HepG2 (cell line): ENCODE data around the gene CCDC91. TPM values are rescaled to one million over a fixed set of nuclear protein-coding genes. Genes with fewer than 3 reads are reported as not detected.

ENCODE experiments used
- CHCHD3 ChIP-seq: sonication (generic); formaldehyde crosslinking; IDR thresholded peaks from 2 replicates; pipeline ENCODE4 v1.8.0; 2022; ENCODE audit warnings: mild to moderate bottlenecking, missing genetic modification reagents, moderate library complexity
- ELF4 ChIP-seq: sonication (generic); formaldehyde crosslinking; IDR thresholded peaks from 2 replicates; pipeline ENCODE4 v1.5.0; 2020; ENCODE audit warnings: missing genetic modification reagents, mild to moderate bottlenecking, moderate library complexity, borderline replicate concordance
- HDAC1 ChIP-seq: sonication (generic); formaldehyde crosslinking; IDR thresholded peaks from 2 replicates; pipeline ENCODE4 v1.5.1; 2020; ENCODE audit warnings: mild to moderate bottlenecking, missing genetic modification reagents
- NBN ChIP-seq: fragments of 450-650 bp; conservative IDR thresholded peaks from 2 replicates; pipeline ENCODE4 v1.6.1; 2017
- NCOA2 ChIP-seq: sonication (generic); formaldehyde crosslinking; IDR thresholded peaks from 2 replicates; pipeline ENCODE4 v1.8.0; 2022; ENCODE audit warnings: inconsistent platforms
- PHF5A ChIP-seq: IDR thresholded peaks from one replicate; pipeline ENCODE4 v1.6.1; 2018; ENCODE audit warnings: low read depth, missing genetic modification reagents; ENCODE audit not compliant: unreplicated experiment
- POGZ ChIP-seq: sonication (generic); formaldehyde crosslinking; IDR thresholded peaks from 2 replicates; pipeline ENCODE4 v1.4.0; 2020; ENCODE audit warnings: mild to moderate bottlenecking, missing genetic modification reagents
- PPARG ChIP-seq: conservative IDR thresholded peaks from 2 replicates; pipeline ENCODE4 v1.6.1; 2016; ENCODE audit warnings: missing biosample characterization, missing genetic modification reagents
- SALL1 ChIP-seq: sonication (generic); formaldehyde crosslinking; IDR thresholded peaks from 2 replicates; pipeline ENCODE4 v1.8.0; 2022; ENCODE audit warnings: mild to moderate bottlenecking, missing genetic modification reagents
- SMARCE1 ChIP-seq: fragments of 450-650 bp; IDR thresholded peaks from 2 replicates; pipeline ENCODE4 v1.6.1; 2017; ENCODE audit warnings: borderline replicate concordance
- SOX6 ChIP-seq, 2 experiments: fragments of 450-650 bp in 1 of 2; sonication (generic) in 1 of 2; formaldehyde crosslinking in 1 of 2; IDR thresholded peaks; 2 replicates each; pipeline versions ENCODE4 v1.4.0 to v1.6.1; 2017 to 2020; ENCODE audit warnings: antibody characterized with exemption in 1 of 2, mild to moderate bottlenecking in 1 of 2, missing genetic modification reagents in 1 of 2
- ZNF225 ChIP-seq: sonication (generic); formaldehyde crosslinking; IDR thresholded peaks from 2 replicates; pipeline ENCODE4 v1.4.0; 2020; ENCODE audit warnings: mild to moderate bottlenecking, missing genetic modification reagents
- ZNF251 ChIP-seq: sonication (generic); formaldehyde crosslinking; IDR thresholded peaks from 2 replicates; pipeline ENCODE4 v1.9.0; 2021; ENCODE audit warnings: mild to moderate bottlenecking, missing genetic modification reagents
- ZNF264 ChIP-seq: sonication (generic); formaldehyde crosslinking; IDR thresholded peaks from 2 replicates; pipeline ENCODE4 v1.4.0; 2020; ENCODE audit warnings: missing genetic modification reagents
- ZNF30 ChIP-seq: sonication (generic); formaldehyde crosslinking; IDR thresholded peaks from 2 replicates; pipeline ENCODE4 v1.5.0; 2020; ENCODE audit warnings: mild to moderate bottlenecking, missing genetic modification reagents
- ZNF501 ChIP-seq: sonication (generic); formaldehyde crosslinking; IDR thresholded peaks from 2 replicates; pipeline ENCODE4 v1.5.1; 2020; ENCODE audit warnings: mild to moderate bottlenecking, moderate library complexity, missing genetic modification reagents
- polyA plus RNA-seq, 8 experiments: library from polyadenylated mRNA; depleted of rRNA in 3 of 8; stranded (reverse) in 7 of 8; unstranded in 1 of 8; fragments of >200 nt; fragmentation: Illumina TruSeq in 4 of 8; extraction: Trizol in 4 of 8; gene quantifications; 2 replicates each; pipeline versions ENCODE4 v1.2.1 to v1.2.3, GENCODE V29; 2011 to 2016; ENCODE audit warnings: low read depth in 4 of 8, missing spikeins in 1 of 8, mixed read lengths in 1 of 8; ENCODE audit not compliant: insufficient read depth in 1 of 8
- total RNA-seq, 5 experiments: library from RNA; depleted of rRNA; stranded (reverse); fragments of >200 nt; fragmentation: Illumina TruSeq; extraction: Trizol; gene quantifications; 2 replicates each; pipeline ENCODE4 v1.2.3, GENCODE V29; 2016; ENCODE audit warnings: low read depth in 1 of 5
- TF ChIP-seq, protein P1 (sequence below): sonication (generic); formaldehyde crosslinking; IDR thresholded peaks from 2 replicates; pipeline ENCODE4 v1.4.0; 2020; ENCODE audit warnings: missing genetic modification reagents
- TF ChIP-seq, protein P2 (sequence below): sonication (generic); formaldehyde crosslinking; IDR thresholded peaks from 2 replicates; pipeline ENCODE4 v1.9.0; 2022; ENCODE audit warnings: low read depth, missing genetic modification reagents
- TF ChIP-seq, protein P3 (sequence below): sonication (generic); formaldehyde crosslinking; IDR thresholded peaks from 2 replicates; pipeline ENCODE4 v1.8.1; 2023; ENCODE audit warnings: mild to moderate bottlenecking, missing genetic modification reagents
- TF ChIP-seq, protein P4 (sequence below): sonication (generic); formaldehyde crosslinking; IDR thresholded peaks from 2 replicates; pipeline ENCODE4 v1.5.1; 2020; ENCODE audit warnings: mild to moderate bottlenecking, moderate library complexity, missing genetic modification reagents
- TF ChIP-seq, protein P5 (sequence below): sonication (generic); formaldehyde crosslinking; IDR thresholded peaks from 2 replicates; pipeline ENCODE4 v1.4.0; 2020; ENCODE audit warnings: missing genetic modification reagents

Gene CCDC91
- total and polyA plus RNA-seq, 2 of the 13 experiments (the other 11 are each of a cell fraction or from before 2014, with no cell fraction given) = 9.8 to 15.8 TPM

DNA sequence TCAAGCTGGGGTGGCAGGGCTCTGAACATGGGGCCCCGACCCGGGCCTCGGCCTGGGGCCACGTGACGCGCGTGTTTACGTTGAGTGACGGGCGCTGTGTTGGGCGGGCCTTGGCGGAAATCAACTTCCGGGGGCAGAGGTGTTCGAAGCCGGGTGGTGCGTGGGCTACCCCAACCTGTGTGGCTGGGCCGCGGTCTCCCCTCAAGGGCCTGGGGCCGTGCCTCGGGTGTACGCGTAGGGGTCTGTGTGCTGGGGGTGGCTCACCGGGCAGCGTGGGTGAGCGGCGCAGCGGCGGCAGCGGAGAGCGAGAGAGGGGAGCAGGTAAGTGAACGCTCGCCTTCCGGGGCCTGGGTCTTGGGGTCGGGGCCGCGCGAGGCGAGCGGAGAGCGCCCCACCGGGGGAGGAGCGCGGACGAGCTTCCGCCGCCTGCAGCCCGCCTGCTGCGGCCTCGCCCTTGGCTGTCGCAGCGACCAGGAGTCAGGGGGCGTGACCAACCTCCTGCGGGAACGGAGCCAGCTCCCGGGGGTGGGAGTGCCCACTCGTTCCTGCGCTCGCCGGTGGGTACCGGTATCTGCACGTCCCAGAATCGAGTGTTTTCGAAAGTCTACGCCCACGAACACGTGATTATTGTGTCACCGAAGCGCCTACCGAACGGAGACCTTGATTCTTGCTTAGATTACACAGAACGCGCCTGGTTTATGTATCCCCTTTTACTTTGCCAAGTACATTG, at the start of gene CCDC91 (continued):
- TF ChIP-seq ZNF264 (CRISPR knock-in tag) = 0 out of 2 replicates have a peak, but pooled peaks have one; percentile 7
- TF ChIP-seq, protein P1, sequence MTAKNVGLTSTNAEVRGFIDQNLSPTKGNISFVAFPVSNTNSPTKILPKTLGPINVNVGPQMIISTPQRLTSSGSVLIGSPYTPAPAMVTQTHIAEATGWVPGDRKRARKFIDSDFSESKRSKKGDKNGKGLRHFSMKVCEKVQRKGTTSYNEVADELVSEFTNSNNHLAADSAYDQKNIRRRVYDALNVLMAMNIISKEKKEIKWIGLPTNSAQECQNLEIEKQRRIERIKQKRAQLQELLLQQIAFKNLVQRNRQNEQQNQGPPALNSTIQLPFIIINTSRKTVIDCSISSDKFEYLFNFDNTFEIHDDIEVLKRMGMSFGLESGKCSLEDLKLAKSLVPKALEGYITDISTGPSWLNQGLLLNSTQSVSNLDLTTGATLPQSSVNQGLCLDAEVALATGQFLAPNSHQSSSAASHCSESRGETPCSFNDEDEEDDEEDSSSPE = peak; percentile 69
- TF ChIP-seq POGZ (CRISPR knock-in tag) = peak; percentile 94
- TF ChIP-seq, protein P2, sequence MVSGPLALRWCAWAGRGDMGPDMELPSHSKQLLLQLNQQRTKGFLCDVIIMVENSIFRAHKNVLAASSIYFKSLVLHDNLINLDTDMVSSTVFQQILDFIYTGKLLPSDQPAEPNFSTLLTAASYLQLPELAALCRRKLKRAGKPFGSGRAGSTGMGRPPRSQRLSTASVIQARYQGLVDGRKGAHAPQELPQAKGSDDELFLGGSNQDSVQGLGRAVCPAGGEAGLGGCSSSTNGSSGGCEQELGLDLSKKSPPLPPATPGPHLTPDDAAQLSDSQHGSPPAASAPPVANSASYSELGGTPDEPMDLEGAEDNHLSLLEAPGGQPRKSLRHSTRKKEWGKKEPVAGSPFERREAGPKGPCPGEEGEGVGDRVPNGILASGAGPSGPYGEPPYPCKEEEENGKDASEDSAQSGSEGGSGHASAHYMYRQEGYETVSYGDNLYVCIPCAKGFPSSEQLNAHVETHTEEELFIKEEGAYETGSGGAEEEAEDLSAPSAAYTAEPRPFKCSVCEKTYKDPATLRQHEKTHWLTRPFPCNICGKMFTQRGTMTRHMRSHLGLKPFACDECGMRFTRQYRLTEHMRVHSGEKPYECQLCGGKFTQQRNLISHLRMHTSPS (CRISPR knock-in tag) = no peak
- TF ChIP-seq PPARG (CRISPR knock-in tag) = peak; percentile 43; the same call in 1 of the 2 replicates
- peak; percentile 97 for TF ChIP-seq ZNF501 (CRISPR knock-in tag)
- no peak for TF ChIP-seq SOX6 (IDR thresholded peaks at IDR 0.05)
- TF ChIP-seq SOX6 (CRISPR knock-in tag; IDR thresholded peaks at IDR 0.05) = no peak; the same call in 1 of the 2 replicates
- TF ChIP-seq, protein P3, sequence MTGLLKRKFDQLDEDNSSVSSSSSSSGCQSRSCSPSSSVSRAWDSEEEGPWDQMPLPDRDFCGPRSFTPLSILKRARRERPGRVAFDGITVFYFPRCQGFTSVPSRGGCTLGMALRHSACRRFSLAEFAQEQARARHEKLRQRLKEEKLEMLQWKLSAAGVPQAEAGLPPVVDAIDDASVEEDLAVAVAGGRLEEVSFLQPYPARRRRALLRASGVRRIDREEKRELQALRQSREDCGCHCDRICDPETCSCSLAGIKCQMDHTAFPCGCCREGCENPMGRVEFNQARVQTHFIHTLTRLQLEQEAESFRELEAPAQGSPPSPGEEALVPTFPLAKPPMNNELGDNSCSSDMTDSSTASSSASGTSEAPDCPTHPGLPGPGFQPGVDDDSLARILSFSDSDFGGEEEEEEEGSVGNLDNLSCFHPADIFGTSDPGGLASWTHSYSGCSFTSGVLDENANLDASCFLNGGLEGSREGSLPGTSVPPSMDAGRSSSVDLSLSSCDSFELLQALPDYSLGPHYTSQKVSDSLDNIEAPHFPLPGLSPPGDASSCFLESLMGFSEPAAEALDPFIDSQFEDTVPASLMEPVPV = no peak
- peak; percentile 90 for TF ChIP-seq HDAC1 (CRISPR knock-in tag)
- TF ChIP-seq ZNF251 (CRISPR knock-in tag) = no peak
- TF ChIP-seq, protein P4, sequence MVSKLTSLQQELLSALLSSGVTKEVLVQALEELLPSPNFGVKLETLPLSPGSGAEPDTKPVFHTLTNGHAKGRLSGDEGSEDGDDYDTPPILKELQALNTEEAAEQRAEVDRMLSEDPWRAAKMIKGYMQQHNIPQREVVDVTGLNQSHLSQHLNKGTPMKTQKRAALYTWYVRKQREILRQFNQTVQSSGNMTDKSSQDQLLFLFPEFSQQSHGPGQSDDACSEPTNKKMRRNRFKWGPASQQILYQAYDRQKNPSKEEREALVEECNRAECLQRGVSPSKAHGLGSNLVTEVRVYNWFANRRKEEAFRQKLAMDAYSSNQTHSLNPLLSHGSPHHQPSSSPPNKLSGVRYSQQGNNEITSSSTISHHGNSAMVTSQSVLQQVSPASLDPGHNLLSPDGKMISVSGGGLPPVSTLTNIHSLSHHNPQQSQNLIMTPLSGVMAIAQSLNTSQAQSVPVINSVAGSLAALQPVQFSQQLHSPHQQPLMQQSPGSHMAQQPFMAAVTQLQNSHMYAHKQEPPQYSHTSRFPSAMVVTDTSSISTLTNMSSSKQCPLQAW (CRISPR knock-in tag) = 0 out of 2 replicates have a peak, but pooled peaks have one; percentile 50
- TF ChIP-seq, protein P5, sequence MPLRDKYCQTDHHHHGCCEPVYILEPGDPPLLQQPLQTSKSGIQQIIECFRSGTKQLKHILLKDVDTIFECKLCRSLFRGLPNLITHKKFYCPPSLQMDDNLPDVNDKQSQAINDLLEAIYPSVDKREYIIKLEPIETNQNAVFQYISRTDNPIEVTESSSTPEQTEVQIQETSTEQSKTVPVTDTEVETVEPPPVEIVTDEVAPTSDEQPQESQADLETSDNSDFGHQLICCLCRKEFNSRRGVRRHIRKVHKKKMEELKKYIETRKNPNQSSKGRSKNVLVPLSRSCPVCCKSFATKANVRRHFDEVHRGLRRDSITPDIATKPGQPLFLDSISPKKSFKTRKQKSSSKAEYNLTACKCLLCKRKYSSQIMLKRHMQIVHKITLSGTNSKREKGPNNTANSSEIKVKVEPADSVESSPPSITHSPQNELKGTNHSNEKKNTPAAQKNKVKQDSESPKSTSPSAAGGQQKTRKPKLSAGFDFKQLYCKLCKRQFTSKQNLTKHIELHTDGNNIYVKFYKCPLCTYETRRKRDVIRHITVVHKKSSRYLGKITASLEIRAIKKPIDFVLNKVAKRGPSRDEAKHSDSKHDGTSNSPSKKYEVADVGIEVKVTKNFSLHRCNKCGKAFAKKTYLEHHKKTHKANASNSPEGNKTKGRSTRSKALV (CRISPR knock-in tag) = no peak; the same call in 1 of the 2 replicates
- peak; percentile 89 for TF ChIP-seq SALL1 (CRISPR knock-in tag)
- no peak for TF ChIP-seq SMARCE1
- peak; percentile 66 for TF ChIP-seq PHF5A (CRISPR knock-in tag)
- peak; percentile 63; the same call in 1 of the 2 replicates for TF ChIP-seq NCOA2 (CRISPR knock-in tag)
- TF ChIP-seq ELF4 (CRISPR knock-in tag) = peak; percentile 74; the same call in 1 of the 2 replicates
- peak; percentile 91; the same call in 1 of the 2 replicates for TF ChIP-seq ZNF225
- no peak for TF ChIP-seq NBN
- 0 out of 2 replicates have a peak, but pooled peaks have one; percentile 74 for TF ChIP-seq CHCHD3
- peak; percentile 83; the same call in 1 of the 2 replicates for TF ChIP-seq ZNF30 (CRISPR knock-in tag)
